Spinal cord (tissue), 4 donors: ENCODE data around the gene NRROS. TPM values are rescaled to one million over a fixed set of nuclear protein-coding genes. Genes with fewer than 3 reads are reported as not detected.

Experiments used
- polyA plus RNA-seq, 2 donors: library from polyadenylated mRNA; unstranded; fragments of 120-200 nt; gene quantifications; one replicate each; pipeline ENCODE4 v1.2.1, GENCODE V29; 2013; ENCODE audit not compliant: insufficient read length in 2 of 2
- small RNA-seq: library from RNA; depleted of rRNA; stranded (forward); fragments of <200 nt; gene quantifications from one replicate; pipeline ENCODE3, GENCODE V24; 2014; ENCODE audit warnings: low replicate concordance
- total RNA-seq, 2 donors: library from RNA; depleted of rRNA in 1 of 2; stranded (reverse); fragments of 120-200 nt in 1 of 2; fragments of >200 nt in 1 of 2; gene quantifications; one replicate each; pipeline versions ENCODE4 v1.2.3 to v1.2.4, GENCODE V29; 2013 to 2014

NRROS gene
- total and polyA plus RNA-seq, 4 donors: 3.0 to 4.3 (median 3.3) TPM

Small RNA genes within 50 kb of the gene (small RNA-seq; reads per million reads assigned to genes)
- gene RNU6-646P: not detected

Other genes starting within 250 kb of the NRROS start
- 10 to 100 TPM; 25.0 to 43.4 TPM for gene UBXN7, start 207.3 kb upstream of the NRROS start, total RNA-seq
- gene UBXN7, start 207.3 kb upstream of the NRROS start, polyA plus RNA-seq: 10 to 100 TPM; 21.8 to 28.2 TPM
- 10 to 100 TPM; 19.4 to 20.6 TPM for gene RNF168, start 135.9 kb upstream of the NRROS start, total RNA-seq
- gene RNF168, start 135.9 kb upstream of the NRROS start, polyA plus RNA-seq: 10 to 100 TPM; 13.2 to 13.5 TPM
- not detected for gene SMCO1, start 124.3 kb upstream of the NRROS start, total RNA-seq
- gene SMCO1, start 124.3 kb upstream of the NRROS start, polyA plus RNA-seq: under 1 TPM in 1 of 2 donors, not detected in 1; 0.23 TPM
- 1 to 10 TPM; 5.9 to 10.0 TPM for gene WDR53, start 71.1 kb upstream of the NRROS start, total RNA-seq
- 10 to 100 TPM; 11.5 to 16.8 TPM for gene WDR53, start 71.1 kb upstream of the NRROS start, polyA plus RNA-seq
- 10 to 100 TPM; 12.6 to 31.3 TPM for gene FBXO45, start 71.0 kb upstream of the NRROS start, total RNA-seq
- 10 to 100 TPM; 21.7 to 26.0 TPM for gene FBXO45, start 71.0 kb upstream of the NRROS start, polyA plus RNA-seq
- 1 to 10 TPM; 5.8 to 9.4 TPM for gene CEP19, start 72.6 kb downstream of the NRROS start, total RNA-seq
- 10 to 100 TPM; 11.2 to 11.7 TPM for gene CEP19, start 72.6 kb downstream of the NRROS start, polyA plus RNA-seq
- gene PIGX, start 72.7 kb downstream of the NRROS start, total RNA-seq: 10 to 100 TPM; 40.6 to 55.6 TPM
- 10 to 100 TPM; 46.9 to 52.5 TPM for gene PIGX, start 72.7 kb downstream of the NRROS start, polyA plus RNA-seq
- 10 to 100 TPM; 36.9 to 57.7 TPM for gene PAK2, start 100.2 kb downstream of the NRROS start, total RNA-seq
- gene PAK2, start 100.2 kb downstream of the NRROS start, polyA plus RNA-seq: 10 to 100 TPM; 57.2 to 82.5 TPM
- gene SENP5, start 228.2 kb downstream of the NRROS start, total RNA-seq: 10 to 100 TPM; 41.8 to 64.9 TPM
- 10 to 100 TPM; 29.0 to 38.4 TPM for gene SENP5, start 228.2 kb downstream of the NRROS start, polyA plus RNA-seq